Kasumi-1 (cell line): ENCODE results near the gene AMH.

Experiments
- DNase-seq, 2 experiments: peaks; one replicate each; lab custom pipeline; 2025; lab: John Stamatoyannopoulos, UW

AMH gene

DNA sequence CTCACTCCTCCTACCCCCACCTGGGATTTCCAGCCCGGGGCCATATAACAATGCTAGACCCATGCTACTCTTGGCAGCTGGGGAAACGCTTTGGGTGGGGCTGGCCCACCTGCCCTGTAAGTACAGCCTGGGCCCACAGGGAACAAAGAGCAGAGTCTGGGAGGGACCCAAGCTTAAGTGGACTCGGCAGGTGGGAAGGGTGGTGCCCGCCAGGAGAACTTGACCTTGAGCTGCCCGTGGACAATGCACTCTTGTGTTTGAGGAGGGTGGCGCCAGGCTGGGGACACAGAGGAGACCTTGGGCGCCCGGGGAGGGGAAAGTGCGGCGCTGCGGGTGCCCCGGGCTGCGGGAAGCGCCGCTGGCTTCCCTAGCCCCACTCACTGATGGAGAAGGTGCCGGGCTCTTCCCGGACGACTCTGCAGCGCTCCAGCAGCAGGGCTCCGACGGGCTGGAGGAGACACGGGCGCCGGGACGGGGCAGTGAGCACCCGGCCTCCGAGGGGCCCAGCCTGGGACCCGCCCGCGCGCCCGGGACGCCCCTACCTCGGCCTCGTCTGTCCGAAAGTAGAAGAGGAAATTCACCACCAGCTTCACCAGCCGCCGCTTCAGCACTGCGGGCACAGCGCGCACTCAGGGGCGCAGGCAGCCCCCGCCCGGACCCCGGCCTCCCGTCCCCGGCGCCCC lies 13.6 kb upstream of the AMH start:
- peak in 1 of 2 experiments; percentile 11 for DNase-seq

DNA sequence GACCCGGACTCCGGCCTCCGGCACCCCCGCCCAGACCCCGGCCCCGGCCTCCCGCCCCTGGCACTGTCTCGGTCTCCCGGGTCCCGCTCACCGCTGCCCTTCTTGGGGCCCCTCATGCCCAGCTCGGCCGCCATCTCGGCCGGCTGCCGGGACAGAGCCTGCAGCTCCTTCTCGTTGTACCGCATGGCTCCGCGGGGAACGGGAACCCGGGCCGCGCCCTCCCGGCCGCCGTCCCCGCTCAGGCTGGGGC lies 13.1 kb upstream of the AMH start:
- DNase-seq: no peak

DNA sequence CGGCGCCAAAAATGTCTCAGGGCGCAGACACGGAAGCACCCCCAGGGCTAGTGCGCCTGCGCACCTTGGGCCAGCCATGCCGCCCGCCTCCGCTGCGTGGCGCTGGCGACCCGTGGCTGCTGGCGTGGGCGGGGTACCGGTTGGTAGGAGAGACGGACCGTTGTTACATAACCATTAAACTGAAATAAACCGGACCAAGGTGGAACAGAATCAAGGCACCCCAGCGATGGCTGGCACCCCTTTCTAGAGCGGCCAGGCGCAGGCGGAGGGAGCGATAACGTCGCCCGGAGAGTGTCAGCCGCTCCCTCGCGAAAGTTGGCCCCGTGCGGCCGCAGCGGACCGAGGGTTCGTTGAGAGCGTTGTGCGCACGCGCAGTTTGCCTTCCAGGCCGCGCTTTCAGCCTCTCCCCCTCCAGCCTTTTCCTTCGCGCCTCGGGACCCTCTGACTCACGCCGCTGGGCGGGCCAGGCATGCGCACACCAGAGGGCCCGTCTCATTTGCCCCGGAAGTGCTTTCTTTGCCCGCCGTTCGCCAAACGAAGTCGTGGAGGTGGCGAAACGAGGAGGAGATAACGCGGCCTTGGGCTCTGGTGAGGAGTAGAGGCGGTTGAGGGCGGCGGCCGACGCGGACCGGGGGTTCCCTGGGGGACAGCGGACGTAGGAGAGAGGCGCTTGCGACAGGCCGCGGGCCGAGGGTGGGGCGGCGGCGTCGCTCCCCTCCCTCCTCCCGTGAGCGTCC lies 12.6 kb upstream of the AMH start, which contains the start of the genes PLEKHJ1 and SF3A2:
Gene PLEKHJ1 (minus strand): TSS at position 16 of the 737 bp plus-strand sequence. CDS start 81 bp downstream, outside the sequence.
Gene SF3A2 (plus strand): TSS at position 511 of the 737 bp plus-strand sequence. CDS start 6,595 bp downstream, outside the sequence.
- DNase-seq: peak; percentile 97

- no peak for DNase-seq
Observed at GRCh38 chr19:2237051-2237868, 11.9 kb upstream of the AMH start.

DNA sequence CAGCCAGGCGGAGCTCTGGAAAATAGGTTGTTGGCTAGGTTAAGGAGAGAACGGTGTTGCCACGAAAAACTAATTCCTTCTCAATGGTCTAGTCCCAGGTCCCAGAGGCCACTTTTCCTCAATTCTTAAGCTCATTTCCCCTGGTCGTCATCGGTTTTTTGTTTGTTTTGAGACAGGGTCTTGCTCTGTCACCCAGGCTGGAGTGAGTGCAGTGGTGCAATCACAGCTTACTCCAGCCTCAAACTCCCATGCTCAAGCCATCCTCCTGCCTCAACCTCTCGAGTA lies 11.3 kb upstream of the AMH start:
- DNase-seq: no peak

- DNase-seq: peak in 1 of 2 experiments; percentile 19
Observed at GRCh38 chr19:2239173-2239572, 9.9 kb upstream of the AMH start.

DNA sequence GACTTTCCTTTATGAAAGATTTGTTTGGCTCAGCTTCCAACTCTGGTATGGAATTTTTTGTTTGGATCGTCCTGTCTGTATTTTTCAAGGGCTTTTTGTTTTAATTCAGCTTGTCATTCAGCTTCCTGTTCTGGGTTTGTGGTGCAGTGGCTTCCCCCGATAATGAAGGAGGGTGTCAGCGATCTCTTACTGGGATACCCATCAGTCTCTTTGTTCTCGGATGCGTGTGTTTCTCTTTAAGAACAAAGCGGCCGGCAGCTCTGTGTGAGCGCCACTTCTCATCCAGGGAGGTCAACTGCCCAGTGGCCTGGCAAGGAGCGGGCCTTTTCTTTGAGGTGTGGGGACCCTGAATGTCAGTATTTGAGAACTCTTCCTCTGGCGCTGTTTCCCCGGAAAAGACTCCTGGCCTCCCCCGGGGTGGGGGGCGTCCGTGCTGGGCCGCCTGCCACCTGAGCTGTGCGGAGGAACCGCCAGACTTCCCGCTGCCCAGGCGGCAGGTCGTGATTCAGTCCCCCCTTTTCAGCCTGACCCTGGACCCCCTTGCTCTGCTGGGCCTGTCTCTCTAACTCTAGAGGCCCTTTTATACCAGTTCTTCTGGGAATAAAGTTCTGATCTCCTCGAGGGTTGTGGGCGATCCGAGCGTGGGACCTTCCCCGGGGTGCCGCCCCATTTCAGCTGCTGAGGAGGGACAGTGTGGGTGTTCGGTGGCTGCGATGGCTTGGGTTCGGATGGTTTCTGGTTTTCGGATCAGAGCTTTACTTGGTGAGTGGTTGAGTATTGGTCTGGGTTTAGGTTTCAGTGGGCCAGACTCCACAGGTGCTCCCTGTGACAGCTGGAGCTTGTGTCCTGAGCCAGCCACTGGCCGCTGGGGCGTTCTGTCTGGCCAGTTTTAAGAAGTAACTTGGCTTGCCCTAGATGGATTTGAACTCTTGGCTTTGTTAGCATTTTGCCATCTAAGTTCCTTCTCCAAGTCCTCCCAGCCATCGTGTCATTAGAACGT lies 9.1 kb upstream of the AMH start:
- peak; percentile 73 to 80 for DNase-seq

DNA sequence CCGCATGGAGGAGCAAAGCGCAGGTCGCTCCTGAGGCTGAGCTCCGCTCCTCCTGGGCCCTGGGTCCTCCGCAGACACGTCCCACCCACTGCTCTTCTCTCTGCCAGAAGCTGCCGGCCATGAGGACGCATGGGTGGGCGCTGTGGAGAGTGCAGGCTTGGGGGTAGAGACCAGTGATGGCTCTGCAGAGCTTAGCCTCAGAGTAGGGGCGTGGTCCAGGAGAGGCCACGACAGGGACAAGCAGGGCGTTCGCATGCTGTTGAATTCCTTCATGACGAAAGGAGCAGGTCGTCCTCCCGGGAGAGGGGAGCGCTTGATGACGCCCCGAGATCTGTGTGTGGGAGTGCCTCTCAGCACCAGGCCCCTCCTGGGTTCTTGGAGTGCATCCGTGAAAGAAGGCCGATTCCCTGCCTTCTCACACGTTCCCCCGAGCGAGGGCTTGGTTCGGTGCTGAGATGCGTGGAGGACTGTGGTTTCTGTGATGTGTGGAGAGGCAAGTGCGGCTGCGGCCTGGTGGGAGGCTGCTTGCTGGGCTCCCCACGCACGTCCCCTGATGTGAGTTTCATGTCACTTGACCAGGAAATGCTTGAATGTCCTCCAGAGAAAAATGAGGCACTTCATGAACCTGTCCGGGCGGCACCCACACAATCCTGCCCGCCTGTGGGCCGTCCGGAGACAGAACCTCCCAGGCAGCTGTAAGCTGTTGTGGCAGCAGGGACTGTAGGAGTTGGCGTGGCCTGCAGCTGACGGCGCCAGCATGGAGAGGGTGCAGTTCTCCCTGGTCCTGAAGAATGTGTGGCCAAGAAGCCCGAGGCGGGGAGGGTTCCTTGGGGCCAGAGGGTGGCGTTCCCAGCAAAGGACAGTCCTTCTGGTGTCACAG lies 8.0 kb upstream of the AMH start:
- no peak for DNase-seq

GRCh38 chr19:2242092-2242537 lies 7.0 kb upstream of the AMH start:
- no peak for DNase-seq

- no peak for DNase-seq
Observed at GRCh38 chr19:2242816-2243215, 6.3 kb upstream of the AMH start.

- no peak for DNase-seq
Observed at GRCh38 chr19:2243274-2244124, 5.6 kb upstream of the AMH start.

DNA sequence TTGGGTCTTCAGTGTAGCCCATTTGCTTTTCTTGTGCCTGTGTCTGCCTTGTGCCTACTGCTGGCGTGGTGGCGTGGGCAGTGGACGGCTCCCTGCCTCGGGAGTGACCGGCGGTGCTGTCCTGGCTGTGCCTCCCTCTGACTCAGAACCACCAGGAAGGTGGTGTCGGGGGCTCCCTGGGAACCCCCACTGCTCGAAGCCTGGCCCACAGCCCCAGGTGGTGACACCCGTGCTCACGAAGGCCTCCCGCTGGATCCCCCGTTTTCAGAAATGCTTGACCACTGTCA lies 5.1 kb upstream of the AMH start:
- no peak for DNase-seq

GRCh38 chr19:2244486-2244885 lies 4.6 kb upstream of the AMH start:
- no peak for DNase-seq

- DNase-seq: no peak
Observed at GRCh38 chr19:2245273-2245672, 3.9 kb upstream of the AMH start.

DNA sequence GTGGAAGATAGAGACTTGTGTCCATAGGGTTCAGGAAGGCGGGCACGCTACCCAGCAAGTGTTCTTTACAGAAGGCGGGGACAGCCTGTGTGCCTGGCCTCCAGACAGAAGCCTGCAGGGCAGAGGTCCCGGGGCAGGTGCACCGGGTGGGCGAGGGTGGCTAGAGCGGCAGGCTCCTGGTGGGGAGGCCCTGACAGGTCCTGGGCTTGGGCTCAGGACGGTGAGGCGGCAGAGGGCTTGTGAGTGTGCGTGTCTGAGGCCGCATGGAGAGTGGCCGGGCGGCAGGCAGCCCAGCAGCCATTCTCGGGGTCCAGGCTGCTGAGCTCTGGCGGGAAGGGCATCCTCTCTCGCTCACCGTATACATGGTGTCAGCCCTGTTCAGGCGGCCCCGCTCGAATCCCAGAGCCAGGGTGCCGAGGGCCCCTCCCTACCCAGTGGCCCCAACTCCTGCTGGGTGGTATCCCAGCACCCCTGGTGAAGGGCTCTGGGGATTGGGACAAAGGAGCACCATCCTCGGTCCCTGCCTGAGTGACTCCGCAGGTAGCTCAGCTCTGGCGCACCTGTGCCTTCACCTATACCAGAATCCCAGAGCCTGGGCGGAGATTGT lies 3.0 kb upstream of the AMH start:
- DNase-seq: no peak

DNA sequence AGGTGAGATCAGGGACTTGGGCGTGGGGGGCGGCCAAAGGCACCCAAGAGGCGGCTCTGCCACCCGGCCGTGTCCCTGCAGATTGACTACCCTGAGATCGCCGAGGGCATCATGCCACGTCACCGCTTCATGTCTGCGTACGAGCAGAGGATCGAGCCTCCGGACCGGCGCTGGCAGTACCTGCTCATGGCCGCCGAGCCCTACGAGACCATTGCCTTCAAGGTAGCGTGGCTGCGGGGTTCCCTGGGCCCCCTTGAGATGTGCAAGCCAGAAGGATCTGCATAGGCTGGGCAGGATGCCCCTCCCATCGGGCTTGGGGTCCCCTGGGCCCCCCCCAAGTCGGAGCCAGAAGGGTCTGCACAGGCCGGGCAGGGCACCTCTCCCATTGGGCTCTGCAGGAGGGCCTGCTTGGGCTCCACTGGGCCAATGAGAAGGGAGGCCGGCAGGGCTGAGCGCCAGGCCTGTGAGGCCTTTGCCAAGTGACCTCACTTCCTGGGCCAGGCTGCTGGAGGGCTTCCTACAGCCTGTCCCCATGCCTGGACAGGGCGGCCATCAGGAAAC lies 2.2 kb upstream of the AMH start:
- no peak for DNase-seq

DNA sequence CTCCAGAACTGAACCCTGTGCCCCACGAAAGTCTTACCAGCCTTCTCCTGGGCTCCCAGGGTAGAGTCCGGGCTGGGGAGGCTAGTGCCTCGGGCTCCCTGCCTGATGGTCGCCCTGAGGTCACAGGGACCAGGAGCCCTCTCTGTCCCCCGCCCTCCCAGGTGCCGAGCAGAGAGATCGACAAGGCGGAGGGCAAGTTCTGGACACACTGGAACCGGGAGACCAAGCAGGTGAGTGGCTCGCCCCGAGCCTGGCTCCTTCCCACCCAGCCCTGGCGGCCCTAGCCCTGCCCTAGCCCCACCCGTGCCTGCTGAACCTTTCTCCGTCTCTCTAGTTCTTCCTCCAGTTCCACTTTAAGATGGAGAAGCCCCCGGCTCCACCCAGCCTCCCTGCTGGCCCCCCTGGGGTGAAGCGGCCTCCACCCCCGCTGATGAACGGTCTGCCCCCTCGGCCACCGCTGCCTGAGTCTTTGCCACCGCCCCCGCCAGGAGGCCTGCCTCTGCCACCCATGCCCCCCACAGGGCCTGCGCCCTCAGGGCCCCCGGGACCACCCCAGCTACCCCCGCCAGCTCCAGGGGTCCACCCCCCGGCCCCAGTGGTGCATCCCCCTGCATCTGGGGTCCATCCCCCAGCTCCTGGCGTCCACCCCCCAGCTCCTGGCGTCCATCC lies 1.6 kb upstream of the AMH start:
- no peak for DNase-seq

- no peak for DNase-seq
Observed at GRCh38 chr19:2248136-2249009, 750 bp upstream of the AMH start.
